AG09309 (cell line): Measurements from ENCODE around the gene FCHSD1.

Experiments
- DNase-seq: peaks from one replicate; pipeline ENCODE4 v3.0.0-alpha.2; 2010; ENCODE audit warnings: low read depth
- H3K4me3 ChIP-seq: 2 replicates; pipeline ENCODE4 v1.5.1; 2011; ENCODE audit warnings: mild to moderate bottlenecking, low read depth, low read length, moderate library complexity; ENCODE audit not compliant: control insufficient read depth
- CTCF ChIP-seq: IDR thresholded peaks from 2 replicates; pipeline ENCODE4 v1.5.1; 2011; ENCODE audit warnings: mild to moderate bottlenecking, low read depth, low read length, inconsistent platforms; ENCODE audit not compliant: insufficient read depth, control insufficient read depth; ENCODE audit errors: missing control alignments

The FCHSD1 gene

GRCh38 chr5:141596867-141597266 lies 54.4 kb downstream of the FCHSD1 start:
- no peak overlapping the region for H3K4me3 ChIP-seq
- no peak for TF ChIP-seq CTCF
- DNase-seq, result no peak

DNA sequence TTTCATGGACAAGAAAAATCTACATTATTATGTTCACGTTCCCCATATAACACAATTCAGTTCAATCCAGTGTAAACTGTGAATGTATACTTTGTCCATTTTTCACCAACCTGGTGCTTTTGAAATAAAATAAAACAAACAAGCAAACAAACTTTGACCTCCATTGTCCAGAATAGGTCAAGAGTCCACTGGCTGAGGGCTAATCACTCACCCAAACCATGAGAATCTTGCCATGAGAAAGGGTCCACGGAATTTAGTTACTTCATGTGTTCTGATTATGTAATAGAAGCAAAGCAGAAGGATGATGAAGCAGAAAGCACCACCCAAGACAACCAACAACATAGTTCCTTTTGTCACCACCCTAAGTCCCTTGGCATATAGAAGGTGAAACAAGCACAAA lies 61.1 kb downstream of the FCHSD1 start:
- no peak for TF ChIP-seq CTCF
- no peak overlapping the region for H3K4me3 ChIP-seq
- no peak for DNase-seq
